ENCODE measurements around the gene CEP85.

DNA sequence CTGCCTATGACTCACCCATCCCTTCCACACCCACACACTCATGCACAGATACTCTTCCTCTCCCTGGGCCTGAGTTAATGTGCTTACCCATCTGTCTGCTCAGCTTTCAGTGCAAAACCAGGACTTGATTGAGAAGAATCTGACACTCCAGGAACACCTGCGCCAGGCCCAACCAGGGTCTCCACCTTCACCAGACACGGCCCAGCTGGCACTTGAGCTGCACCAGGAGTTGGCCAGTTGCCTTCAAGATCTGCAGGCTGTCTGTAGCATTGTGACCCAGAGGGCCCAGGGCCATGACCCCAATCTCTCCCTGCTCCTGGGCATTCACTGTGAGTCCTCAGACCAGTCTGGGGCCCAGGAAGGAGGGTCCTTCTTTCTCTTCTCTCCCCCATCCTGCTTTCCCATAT, 42.4 kb downstream of the CEP85 start:
- no peak for TF ChIP-seq EZH2 (IDR thresholded peaks at IDR 0.05; ENCODE audit: insufficient read depth, low read length)
- TF ChIP-seq, protein P1, sequence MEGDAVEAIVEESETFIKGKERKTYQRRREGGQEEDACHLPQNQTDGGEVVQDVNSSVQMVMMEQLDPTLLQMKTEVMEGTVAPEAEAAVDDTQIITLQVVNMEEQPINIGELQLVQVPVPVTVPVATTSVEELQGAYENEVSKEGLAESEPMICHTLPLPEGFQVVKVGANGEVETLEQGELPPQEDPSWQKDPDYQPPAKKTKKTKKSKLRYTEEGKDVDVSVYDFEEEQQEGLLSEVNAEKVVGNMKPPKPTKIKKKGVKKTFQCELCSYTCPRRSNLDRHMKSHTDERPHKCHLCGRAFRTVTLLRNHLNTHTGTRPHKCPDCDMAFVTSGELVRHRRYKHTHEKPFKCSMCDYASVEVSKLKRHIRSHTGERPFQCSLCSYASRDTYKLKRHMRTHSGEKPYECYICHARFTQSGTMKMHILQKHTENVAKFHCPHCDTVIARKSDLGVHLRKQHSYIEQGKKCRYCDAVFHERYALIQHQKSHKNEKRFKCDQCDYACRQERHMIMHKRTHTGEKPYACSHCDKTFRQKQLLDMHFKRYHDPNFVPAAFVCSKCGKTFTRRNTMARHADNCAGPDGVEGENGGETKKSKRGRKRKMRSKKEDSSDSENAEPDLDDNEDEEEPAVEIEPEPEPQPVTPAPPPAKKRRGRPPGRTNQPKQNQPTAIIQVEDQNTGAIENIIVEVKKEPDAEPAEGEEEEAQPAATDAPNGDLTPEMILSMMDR (IDR thresholded peaks at IDR 0.05; ENCODE audit: insufficient read depth, low read depth, low read length), result no peak
